Measurements from ENCODE around the gene AGPAT2.
A peak's percentile ranks its signal among the peaks of the same experiment; 100 is the strongest.

The AGPAT2 gene

DNA sequence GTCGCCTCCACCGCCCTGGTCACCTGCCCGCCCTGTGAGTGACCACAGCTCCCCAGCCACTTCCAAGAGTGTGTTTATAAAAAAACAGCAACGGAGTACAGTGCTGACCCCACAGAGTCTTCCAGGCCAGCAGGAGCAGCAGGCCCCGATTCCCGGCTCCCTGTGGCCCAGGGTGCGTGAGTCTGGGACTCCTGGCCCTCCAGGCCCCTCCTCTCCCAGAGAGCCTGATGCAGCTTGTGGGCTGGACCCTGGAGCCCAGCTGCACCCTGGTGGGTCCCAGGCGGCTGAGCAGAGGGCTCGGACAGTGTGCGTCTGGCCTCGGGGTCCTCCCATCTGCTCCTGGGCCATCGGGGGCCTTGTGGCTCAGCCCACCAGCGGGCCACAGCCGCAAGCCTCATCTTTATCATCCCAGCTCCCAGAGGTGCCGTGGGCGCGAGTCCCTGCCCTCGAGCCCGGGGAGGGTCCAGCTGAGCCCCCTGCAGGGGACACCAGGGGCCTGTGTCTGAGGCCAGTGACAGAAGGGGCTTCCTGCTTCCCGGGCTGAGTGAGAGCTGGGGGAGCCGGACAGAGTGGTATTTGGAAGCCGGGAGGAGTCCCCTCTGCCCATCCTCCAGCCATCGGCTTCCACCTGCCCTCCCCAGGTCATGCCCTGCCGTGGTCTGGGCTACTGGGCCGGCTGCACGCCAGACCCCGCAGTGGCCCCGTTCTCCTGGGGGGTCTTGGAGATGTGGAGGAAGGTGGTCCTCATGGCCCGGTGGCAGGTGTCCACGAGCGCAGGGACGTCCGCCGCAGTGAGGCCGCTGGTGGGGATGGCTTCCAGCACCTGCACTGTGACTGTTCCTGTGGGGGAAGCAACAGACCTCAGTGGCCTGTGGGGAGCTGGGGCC, 13.9 kb downstream of the AGPAT2 start:
- DNase-seq (ENCODE audit: low spot score) = no peak

DNA sequence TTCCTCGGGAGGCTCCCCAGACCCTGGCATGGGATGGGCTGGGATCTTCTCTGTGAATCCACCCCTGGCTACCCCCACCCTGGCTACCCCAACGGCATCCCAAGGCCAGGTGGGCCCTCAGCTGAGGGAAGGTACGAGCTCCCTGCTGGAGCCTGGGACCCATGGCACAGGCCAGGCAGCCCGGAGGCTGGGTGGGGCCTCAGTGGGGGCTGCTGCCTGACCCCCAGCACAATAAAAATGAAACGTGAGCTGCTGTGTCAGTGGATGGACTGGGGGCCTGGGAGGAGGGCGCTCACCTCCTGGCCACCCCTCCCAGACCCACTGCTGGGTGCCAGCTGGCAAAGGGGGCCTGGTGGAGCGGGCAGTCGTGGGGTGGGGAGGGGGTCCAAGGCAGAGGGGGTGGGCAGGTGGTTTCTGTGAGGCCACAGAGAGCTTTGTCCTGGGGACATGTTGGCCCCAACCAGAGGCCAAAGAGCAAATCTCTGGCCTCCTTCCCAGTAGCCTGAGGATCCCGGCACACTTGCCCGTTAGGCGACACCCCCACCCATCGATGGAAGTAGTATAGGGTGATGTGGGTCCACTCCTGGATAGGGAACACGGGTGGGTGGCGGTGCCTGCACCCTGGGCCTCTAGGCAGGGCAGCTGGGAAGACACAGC, 14.7 kb downstream of the AGPAT2 start:
- no peak for DNase-seq (ENCODE audit: low spot score)

DNA sequence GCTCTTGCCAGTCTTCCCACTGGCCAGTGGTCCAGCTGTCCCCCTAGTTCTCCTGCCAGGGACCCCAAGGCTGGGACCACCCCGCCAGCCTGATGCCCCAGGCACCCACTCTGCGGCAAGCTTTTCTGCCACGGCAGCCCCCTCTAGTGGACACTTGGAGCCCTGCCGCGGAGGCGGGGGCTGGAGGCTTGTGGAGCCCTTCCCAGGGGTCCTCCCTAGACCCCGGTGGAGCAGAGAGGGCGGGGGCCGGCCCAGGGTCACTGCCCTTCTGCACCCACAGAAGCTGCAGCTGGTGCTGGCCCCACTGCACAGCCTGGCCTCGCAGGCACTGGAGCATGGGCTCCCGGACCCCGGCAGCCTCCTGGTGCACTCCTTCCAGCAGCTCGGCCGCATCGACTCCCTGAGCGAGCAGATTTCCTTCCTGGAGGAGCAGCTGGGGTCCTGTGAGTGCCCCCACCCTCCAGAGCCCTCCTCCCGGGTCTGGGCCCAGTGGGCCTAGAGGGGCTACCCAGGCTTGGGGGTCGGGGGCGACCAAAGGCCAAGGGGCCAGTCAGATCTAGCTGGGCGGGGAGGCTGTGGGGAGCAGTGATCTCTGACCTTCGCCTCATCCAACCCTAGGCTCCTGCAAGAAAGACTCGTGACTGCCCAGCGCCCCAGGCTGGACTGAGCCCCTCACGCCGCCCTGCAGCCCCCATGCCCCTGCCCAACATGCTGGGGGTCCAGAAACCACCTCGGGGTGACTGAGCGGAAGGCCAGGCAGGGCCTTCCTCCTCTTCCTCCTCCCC, 15.4 kb downstream of the AGPAT2 start:
- peak; percentile 37 for DNase-seq (ENCODE audit: low spot score)

DNA sequence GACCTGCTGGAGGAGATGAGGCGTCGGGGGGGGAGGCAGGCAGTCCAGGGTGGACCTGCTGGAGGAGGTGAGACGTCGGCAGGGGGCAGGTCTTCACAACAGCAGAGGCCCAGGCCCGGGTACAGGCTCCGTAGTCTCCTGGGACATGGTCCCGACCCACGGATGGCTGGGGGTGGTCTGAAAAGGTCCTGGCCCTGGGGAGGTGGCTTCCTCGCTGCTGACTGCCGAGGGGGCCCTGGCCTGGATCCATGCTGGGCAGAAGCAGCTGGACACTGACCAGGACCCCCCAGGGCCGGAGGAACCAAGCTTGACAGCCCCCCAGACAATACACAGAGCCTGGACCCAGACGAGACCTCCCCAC, 16.0 kb downstream of the AGPAT2 start:
- no peak for DNase-seq (ENCODE audit: low spot score)

DNA sequence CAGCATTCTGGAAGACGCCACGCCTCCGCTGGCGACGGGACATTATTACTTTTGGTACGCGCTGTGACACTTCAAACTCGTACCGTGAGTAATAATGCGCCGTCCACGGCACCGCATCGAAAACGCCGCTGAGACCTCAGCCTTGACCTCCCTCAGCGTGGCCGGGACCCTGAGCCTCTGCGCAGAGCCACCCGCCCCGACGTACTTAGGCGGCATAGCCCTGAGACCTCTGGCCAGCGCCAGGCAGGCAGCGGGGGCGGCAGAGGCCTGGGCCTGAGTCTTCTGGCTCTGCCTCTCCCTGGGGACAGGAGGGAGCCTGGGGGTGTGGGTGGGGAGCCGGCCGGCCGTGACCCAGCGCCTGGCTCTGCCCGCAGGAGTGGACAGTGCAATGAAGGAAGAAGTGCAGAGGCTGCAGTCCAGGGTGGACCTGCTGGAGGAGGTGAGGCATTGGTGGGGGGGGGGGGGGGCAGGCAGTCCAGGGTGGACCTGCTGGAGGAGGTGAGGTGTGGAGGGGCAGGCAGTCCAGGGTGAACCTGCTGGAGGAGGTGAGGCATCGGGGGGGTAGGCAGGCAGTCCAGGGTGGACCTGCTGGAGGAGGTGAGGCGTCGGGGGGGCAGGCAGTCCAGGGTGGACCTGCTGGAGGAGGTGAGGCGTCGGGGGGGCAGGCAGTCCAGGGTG, 16.5 kb downstream of the AGPAT2 start:
- DNase-seq (ENCODE audit: low spot score) = no peak

DNA sequence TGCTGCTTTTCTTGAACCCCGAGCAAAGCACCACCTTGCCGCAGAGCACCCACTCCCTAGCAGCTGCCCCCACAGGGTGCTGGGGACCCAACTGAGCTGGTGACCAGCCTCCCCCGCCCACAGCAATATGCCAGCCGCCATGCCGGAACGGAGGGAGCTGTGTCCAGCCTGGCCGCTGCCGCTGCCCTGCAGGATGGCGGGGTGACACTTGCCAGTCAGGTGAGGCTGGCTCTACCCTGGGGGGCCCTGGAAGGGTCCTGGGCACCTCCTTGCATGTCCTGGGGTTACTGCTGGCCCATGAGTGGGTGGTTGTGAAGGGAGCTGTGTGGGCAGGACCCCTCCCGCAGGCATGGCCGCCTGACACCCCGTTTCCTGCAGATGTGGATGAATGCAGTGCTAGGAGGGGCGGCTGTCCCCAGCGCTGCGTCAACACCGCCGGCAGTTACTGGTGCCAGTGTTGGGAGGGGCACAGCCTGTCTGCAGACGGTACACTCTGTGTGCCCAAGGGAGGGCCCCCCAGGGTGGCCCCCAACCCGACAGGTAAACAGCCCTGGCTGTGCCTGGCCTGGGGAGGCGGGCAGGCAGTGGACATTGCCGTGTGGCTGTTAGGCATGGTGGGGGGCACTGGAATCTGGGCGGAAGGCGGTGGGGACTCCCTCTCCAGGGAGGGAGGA, 17.3 kb downstream of the AGPAT2 start:
- no peak for DNase-seq (ENCODE audit: low spot score)

DNA sequence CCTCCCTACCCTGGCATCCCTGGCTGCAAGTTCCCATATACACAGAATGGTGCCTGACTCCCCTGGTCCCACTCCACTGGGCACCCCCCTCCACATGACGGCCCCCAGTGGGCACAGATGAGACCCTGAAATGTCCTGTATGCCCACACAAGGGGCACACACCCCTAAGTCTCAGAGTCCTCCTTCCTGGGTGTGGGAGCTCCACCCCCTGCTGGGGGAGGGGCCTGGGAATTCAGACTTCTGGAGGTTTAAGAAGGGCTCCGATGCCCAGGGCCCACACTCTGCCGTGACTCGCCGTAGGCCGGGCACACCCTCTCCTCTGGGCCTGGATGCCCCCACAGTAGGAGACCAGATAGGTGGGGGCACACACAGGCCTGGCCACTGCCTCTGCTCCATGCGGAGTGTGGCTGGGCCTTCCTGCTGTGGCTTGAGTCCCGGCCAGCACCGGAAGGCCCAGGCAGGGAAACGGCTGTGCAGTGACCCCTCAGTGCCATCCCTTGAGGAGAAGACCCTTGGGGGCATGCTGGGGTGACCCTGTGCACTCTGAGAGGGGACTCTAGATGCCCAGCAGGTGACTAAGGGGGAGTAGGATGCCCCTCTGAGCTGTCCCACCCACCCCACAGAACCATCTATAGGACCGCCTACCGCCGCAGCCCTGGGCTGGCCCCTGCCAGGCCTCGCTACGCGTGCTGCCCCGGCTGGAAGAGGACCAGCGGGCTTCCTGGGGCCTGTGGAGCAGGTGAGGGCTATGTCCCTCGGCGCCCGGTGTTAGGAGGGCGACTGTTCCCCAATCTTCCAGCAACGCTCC, 18.1 kb downstream of the AGPAT2 start:
- no peak for DNase-seq (ENCODE audit: low spot score)

DNA sequence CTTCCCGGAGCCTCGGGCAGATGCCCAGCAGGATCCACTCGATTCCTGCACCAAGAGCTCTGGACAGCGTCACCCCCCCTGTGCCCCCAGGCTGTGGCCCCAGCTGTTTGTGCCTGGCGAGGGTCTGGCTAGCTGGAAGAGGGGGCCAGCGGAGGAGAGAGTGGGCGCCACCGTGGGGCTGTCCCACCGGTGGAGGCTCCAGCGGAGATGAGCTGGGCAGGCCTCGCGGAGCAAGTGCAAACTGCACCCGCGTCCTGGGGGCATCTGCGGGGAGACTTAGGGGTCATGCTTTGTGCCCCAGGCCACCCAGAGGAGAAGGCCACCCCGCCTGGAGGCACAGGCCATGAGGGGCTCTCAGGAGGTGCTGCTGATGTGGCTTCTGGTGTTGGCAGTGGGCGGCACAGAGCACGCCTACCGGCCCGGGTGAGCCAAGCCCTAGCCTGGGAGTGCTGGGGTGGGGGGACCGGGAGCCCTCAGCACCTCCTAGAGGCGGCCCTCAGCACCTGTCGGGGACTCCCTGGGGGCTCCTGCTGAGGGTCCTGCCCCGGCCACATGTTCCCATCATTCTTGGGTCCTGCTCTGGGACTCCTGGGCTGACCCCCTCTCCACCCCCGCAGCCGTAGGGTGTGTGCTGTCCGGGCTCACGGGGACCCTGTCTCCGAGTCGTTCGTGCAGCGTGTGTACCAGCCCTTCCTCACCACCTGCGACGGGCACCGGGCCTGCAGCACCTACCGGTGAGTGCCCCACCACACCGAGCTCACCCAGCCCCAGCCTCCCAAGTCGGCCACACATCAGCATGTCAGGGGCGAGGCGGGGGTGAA, 19.1 kb downstream of the AGPAT2 start:
- no peak for DNase-seq (ENCODE audit: low spot score)

DNA sequence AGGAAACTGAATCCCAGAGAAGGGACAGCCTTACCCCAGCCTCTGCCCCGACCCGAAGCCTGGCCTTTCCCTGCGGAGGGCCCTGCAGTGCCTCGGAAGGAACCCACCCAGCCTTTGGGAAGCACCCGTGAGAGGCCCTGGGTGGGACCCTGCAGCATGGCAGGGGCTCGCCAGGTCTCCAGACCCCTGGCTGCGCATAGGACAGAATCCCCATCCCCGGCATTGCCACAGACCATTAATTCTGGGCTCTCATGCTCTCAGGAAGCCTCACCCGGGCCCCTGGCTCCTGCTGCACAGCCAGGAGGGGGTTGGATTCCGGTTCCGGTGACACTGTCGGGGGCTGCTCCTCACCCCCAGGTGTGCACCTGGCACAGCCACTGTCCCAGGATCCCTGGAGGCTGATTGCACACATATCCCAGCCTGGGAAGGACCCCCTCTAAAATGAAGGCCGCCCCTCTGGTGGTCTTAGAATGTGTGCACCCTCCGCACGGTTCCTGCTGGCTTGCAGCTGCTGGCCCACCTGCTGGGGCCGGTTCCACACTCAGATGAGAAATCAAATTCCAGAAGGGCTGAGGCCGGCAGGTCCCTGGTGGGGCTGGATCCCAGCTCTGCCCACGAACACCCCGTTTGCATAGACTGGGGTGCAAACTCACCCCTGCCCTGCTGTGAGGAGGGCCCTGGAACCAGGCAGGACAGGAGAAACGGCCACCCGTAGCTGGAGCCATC, 19.9 kb downstream of the AGPAT2 start:
- DNase-seq (ENCODE audit: low spot score) = no peak

DNA sequence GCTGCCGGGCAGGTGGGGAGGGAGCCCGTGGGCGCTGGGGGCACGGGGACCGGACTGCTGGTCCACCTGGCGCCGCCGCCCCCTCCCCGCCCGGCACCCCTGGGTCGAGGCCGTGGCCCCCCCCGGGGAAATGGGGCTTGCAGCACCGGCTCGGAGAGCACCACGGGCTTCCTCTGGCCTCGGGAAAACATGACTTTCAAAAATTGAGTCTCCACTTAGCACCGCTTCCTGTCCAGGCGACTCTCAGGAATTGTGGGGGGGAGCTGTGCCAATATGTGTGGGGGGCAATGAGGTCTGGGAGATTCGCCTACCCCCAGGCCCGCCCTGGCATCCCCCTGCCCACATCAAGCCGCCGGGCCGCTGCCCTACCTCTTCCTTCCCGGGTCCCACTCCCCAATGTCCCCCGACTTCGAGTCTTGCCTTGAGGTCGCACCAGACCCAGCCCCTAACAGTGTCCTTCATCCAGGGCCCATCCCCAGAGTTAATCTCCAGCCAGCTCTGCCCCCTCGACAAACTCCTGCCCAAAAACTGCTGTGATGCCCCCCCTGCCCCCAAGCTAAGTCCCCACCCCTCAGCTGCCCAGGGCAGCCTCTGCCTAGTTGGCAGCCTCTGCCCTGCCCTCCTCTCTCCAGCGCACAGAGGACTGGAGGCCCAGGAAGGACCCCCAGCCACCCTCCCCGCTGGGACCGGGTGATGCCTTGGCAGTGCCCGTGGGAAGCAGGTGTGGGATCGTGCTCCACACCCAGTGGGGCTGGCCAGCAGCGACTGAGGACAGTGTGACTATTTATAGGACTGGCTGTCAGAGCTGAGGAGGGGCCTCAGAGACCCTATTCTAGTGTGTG, 20.7 kb downstream of the AGPAT2 start:
- no peak for DNase-seq (ENCODE audit: low spot score)

DNA sequence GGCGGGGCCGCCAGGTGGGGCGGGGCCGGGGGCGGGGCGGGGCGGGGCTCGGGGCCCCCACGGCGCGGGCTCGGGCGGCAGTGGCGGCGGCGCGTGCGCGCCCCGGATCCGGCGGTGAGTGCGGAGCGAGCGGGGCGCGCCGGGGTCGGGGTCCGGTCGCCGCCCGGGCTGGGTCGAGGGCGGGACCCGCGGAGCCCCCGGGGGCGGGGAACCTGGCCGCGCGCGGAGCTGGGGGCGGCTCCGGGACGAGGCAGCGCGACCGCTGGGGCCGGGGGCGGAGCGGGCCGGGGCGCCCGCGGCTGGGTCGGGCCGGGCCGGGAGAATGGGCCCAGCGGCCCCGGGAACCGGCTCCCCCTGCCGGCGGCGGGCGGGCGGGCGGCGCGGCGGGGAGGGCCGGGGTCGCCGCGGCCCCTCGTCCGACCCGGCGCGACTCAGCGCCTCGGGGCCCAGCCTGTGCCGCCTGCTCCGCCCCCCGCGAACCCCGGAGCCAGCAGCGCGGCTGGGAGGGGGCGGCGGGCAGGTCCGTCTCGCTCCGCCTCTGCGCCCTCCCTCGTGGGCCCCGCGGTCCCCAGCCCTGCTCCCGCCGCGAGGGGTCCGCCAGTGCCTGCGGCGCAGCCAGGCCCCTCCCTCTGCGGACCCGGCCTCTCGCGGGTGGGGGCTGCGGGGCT, 21.4 kb downstream of the AGPAT2 start:
- no peak for DNase-seq (ENCODE audit: low spot score)

DNA sequence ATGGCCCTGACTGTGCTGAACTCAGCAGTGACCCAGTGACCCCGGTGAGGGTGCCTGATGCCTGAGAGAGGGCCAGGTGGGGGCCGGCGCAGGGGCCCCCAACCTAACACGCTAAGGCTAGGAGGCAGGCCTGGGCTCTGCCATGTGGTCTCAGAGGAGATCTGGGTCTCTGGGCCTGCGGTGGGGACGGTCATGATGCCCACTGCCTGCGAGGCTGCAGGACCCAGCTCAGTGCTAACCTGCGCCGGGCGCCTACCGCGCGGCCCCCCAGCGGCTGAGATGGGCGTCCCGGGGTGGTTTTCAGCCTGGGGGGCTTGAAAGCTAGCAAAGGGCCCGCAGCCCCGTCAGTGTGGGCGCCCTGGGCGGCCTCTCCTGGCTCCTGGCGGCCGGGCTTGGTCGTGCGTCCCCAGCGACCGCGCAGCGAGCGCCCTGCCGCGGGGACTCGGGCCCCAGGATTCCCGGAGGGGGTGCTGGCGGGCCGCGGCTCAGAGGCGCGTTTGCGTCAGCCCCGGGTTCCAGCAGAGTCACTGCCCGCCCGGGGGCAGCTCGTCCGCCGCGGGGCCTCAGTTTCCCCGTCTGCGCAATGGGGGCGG, 22.1 kb downstream of the AGPAT2 start:
- DNase-seq (ENCODE audit: low spot score) = no peak

DNA sequence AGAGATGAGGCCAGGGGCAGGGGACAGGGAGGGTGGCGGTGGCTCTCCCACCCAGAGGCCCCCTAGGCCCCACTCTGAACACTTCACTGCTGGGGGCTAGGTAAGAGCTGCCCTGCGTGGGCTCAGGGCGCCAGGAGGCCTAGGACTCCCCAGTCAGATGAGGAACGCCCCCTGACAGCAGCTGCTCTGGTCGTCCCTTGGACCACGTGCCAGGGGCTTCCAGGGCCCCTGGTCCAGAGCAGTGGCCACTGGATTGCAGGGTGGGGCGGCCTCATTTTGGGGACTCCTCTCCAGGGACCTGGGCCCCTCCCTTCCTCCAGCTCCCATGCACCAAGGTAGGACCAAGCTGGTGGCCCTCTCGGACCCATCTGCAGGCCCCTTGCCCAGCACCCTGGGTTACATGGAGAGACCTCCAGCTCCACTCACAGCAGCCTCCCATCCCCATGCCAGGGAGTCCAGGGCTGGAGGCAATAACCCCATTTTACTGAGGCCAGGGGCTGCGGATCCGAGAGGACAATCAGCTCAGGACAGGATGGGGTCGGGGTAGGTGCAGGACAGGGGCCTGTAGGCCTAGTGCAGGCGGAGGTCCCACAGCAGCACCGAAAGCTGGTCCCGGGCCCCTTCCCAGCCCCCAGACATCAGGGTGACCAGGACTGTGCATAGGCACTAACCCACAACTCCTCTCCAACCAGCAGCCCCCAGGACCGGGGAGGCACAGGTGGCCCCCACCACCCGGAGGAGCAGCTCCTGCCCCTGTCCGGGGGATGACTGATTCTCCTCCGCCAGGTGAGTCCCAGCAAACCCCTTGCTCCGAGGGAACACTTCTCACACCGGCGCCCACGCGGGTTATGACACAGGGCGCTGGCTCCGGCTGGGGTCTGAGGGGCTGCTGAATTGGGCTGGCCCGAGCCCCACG, 23.0 kb downstream of the AGPAT2 start:
- no peak for DNase-seq (ENCODE audit: low spot score)

DNA sequence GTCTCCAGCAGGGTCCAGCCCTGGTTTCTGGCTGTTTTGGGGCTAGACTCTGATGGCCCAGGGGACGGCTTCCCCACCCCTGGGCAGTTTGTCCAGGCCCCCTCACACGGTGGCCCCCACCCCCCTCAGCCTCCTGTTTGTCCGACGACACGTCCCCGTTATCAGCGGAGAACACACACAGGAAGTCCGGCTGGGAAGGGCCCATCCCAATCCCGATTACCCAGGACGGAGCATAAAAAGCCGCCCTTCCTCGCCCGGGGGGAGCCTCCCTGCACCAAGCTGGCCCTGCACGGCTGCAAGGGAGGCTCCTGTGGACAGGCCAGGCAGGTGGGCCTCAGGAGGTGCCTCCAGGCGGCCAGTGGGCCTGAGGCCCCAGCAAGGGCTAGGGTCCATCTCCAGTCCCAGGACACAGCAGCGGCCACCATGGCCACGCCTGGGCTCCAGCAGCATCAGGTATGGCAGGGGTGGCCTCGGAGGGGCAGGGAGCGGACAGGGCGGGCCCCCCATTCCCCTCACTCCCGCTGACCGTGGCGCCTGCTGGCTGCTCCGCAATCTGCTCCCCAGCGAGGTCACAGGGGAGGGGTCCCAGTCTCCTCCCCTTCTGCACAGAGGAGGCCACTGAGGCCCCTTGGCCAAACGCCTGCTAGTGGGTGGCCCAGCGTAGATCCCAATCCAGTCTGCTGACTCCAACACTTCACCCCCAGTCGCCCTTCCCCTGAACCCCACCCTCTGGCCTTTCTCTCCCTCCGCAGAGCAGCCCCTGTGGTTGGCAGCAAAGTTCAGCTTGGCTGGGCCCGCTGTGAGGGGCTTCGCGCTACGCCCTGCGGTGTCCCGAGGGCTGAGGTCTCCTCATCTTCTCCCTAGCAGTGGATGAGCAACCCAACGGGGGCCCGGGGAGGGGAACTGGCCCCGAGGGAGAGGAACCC, 24.3 kb downstream of the AGPAT2 start, which contains the start of gene EGFL7:
Gene EGFL7, plus strand, starts transcription at position 261 of the 926 bp plus-strand sequence. CDS start 5,367 bp downstream, outside the sequence.
- no peak for DNase-seq (ENCODE audit: low spot score)

DNA sequence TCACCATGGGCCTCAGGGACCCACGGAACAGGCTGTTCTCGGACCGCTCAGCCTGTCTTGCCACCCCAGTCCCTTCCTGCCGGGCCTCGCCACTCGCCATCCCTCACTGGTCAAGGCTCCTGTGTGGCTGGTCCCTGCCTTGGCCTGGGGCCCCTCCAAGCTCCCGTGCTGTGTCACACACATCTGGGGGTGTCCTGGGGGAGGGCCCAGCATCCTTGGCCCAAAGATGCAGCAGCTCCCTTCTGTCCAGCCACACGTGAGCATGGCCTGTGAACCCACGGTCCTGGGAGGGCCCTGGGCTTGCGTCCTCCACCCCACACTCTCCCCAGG, 25.0 kb downstream of the AGPAT2 start:
- no peak for DNase-seq (ENCODE audit: low spot score)
